Heart left ventricle (tissue), 16 donors: ENCODE data around the gene SLC35F3. TPM values are rescaled to one million over a fixed set of nuclear protein-coding genes. Genes with fewer than 3 reads are reported as not detected.

Experiments used
- ATAC-seq, 4 donors: fragments of 200-7000 bp; cut with Tn5 transposase; one replicate each; pipeline ENCODE4 v1.9.1; 2020 to 2022; ENCODE audit warnings: moderate library complexity in 4 of 4, mild to moderate bottlenecking in 3 of 4, moderate number of reproducible peaks in 1 of 4
- DNase-seq, 5 donors: peaks; one replicate each; pipeline ENCODE4 v3.0.0-alpha.2; 2020
- H3K27ac ChIP-seq, 12 donors: fragments of 200-600 bp; sonication (generic) in 4 of 12; one replicate each; pipeline versions ENCODE4 v1.5.0 to v1.8.0; 2016 to 2022; ENCODE audit warnings: mild to moderate bottlenecking in 2 of 12
- H3K27me3 ChIP-seq, 9 donors: fragments of 200-600 bp; sonication (generic) in 2 of 9; one replicate each; pipeline versions ENCODE4 v1.5.1 to v1.8.0; 2016 to 2022; ENCODE audit warnings: mild to moderate bottlenecking in 3 of 9
- H3K36me3 ChIP-seq, 9 donors: fragments of 200-600 bp; sonication (generic) in 2 of 9; one replicate each; pipeline versions ENCODE4 v1.5.0 to v1.8.0; 2018 to 2022; ENCODE audit warnings: mild to moderate bottlenecking in 2 of 9
- H3K4me1 ChIP-seq, 12 donors: fragments of 200-600 bp; sonication (generic) in 4 of 12; one replicate each; pipeline versions ENCODE4 v1.5.0 to v1.8.0; 2016 to 2022; ENCODE audit warnings: mild to moderate bottlenecking in 3 of 12
- H3K4me3 ChIP-seq, 12 donors: fragments of 200-600 bp; sonication (generic) in 4 of 12; one replicate each; pipeline versions ENCODE4 v1.5.0 to v1.8.0; 2017 to 2022; ENCODE audit warnings: mild to moderate bottlenecking in 9 of 12, moderate library complexity in 4 of 12
- H3K9me3 ChIP-seq, 12 donors: fragments of 200-600 bp; sonication (generic) in 4 of 12; one replicate each; pipeline versions ENCODE4 v1.5.0 to v1.8.0; 2016 to 2022; ENCODE audit warnings: mild to moderate bottlenecking in 1 of 12
- CTCF ChIP-seq, 12 donors: fragments of 200-600 bp; sonication (generic) in 4 of 12; IDR thresholded peaks; one replicate each; pipeline versions ENCODE4 v1.5.0 to v1.8.0; 2018 to 2022; ENCODE audit warnings: antibody characterized with exemption in 12 of 12, mild to moderate bottlenecking in 5 of 12
- POLR2A ChIP-seq, 2 donors: fragments of 450-650 bp; IDR thresholded peaks; one replicate each; pipeline ENCODE4 v1.6.1; 2017; ENCODE audit warnings: antibody characterized with exemption in 2 of 2, mild to moderate bottlenecking in 2 of 2, moderate library complexity in 2 of 2
- WGBS, 4 donors: extraction: QIAGEN DNeasy Blood & Tissue Kit in 2 of 4; methylation state at CpG; one replicate each; pipeline versions ENCODE4 v1.1.5 to v1.1.7; 2013 to 2018; 5-methylcytosine and 5-hydroxymethylcytosine counted together
- intact Hi-C, 10 donors: fragments of 100-400 bp; cut with DNase I; formaldehyde crosslinking; loops; one replicate each; pipeline versions ENCODE4 v1.11.1 to v1.14.2; 2022
- polyA plus RNA-seq, 2 donors: library from polyadenylated mRNA; stranded (reverse); fragments of 200-250 nt; gene quantifications; one replicate each; pipeline ENCODE4 v1.2.3, GENCODE V29; 2013
- total RNA-seq, 9 donors: library from RNA; depleted of rRNA in 2 of 9; stranded (reverse); fragments of >200 nt in 2 of 9; fragmentation: NEBNext Ultra II Directional in 3 of 9; extraction: Animal tissue kit (Norgen Biotek cat#: 25700) in 3 of 9; gene quantifications; one replicate each; pipeline versions ENCODE4 v1.1.0 to v1.2.4, GENCODE V29; 2016 to 2023
- donor health status: ischemic (EF 13 %, LVEDD 7.1; RV severe dilation, severe dysfunction).
- donor health status: healthy with polysubstance abuse.
- donor health status: DM: no; HTN: yes; CAD: no.
- donor health status: DM: no; HTN: no; CAD: no.
- donor health status: ischemic (EF 25% LVEDD 6.9; RV normal size, moderate dysfunction).
- donor health status: ischemic (EF 25% LVEDD 5.7; RV mildly dilated, moderate dysfunction).
- donor health status: healthy.
- donor health status: DM: yes; HTN: yes; CAD: no.
- donor health status: ischemic (EF 35%, LVEDD 5.7; RV mildly dilated, moderate dysfunction).
- donor health status: nonischemic (EF 11% LVEDD 7.7; RV severe dilation, severe dysfunction).
- donor health status: DM: yes; HTN: yes; CAD: no.
- donor health status: PGD.
- donor health status: ischemic (EF 29% LVEDD 5.4; RV normal size, mild dysfunction).
- donor health status: nonischemic (EF 23%, LVEDD 6.1; RV moderate dilation, normal function).

The SLC35F3 gene
- total and polyA plus RNA-seq, 11 donors: 0.03 to 0.11 (median 0.11) TPM; not detected in 8

- H3K27me3 ChIP-seq: peaks cover 0 to 11% (median 4%) of the 10 kb centered on the region in 9 donors
- no peak overlapping the region for H3K27ac ChIP-seq
- no peak for DNase-seq
- no peaks in the 10 kb centered on the region for H3K9me3 ChIP-seq
- no peak for ATAC-seq
- no peak overlapping the region for H3K4me3 ChIP-seq
- WGBS, 4 donors: 81 to 86% (median 84%) methylated on average over 6 of the region's 6 CpGs
- H3K4me1 ChIP-seq: no peaks in the 10 kb centered on the region
- intact Hi-C loops: no loop called here
- TF ChIP-seq POLR2A (IDR thresholded peaks at IDR 0.05) (no peak), CTCF (IDR thresholded peaks at IDR 0.05) (no peak)
- H3K36me3 ChIP-seq: no peaks in the 10 kb centered on the region
Observed at GRCh38 chr1:234273981-234274380, 369.5 kb downstream of the SLC35F3 start.

GRCh38 chr1:234276151-234276788 is 371.8 kb downstream of the SLC35F3 start:
- no peak for TF ChIP-seq CTCF (IDR thresholded peaks at IDR 0.05)
- no peak for TF ChIP-seq POLR2A (IDR thresholded peaks at IDR 0.05)
- 58 to 72% (median 63%) methylated on average over 7 of the region's 7 CpGs for WGBS, 4 donors
- DNase-seq: no peak
- Histone ChIP-seq H3K4me1 (no peaks in the 10 kb centered on the region), H3K27ac (no peak overlapping the region), H3K9me3 (no peaks in the 10 kb centered on the region), H3K4me3 (no peak overlapping the region), H3K36me3 (no peaks in the 10 kb centered on the region), H3K27me3 (peaks cover 0 to 11% (median 4%) of the 10 kb centered on the region in 9 donors)
- intact Hi-C loops: no loop called here
- no peak for ATAC-seq

GRCh38 chr1:234277161-234277868 is 372.8 kb downstream of the SLC35F3 start:
- 55 to 72% (median 65%) methylated on average over 8 of the region's 8 CpGs for WGBS, 4 donors
- H3K27me3 ChIP-seq: peaks cover 0 to 11% (median 4%) of the 10 kb centered on the region in 9 donors
- intact Hi-C loops: no loop called here
- H3K4me3 ChIP-seq: no peak overlapping the region
- H3K9me3 ChIP-seq: no peaks in the 10 kb centered on the region
- H3K4me1 ChIP-seq: no peaks in the 10 kb centered on the region
- ATAC-seq: no peak
- DNase-seq: no peak
- TF ChIP-seq POLR2A (IDR thresholded peaks at IDR 0.05): no peak
- TF ChIP-seq CTCF (IDR thresholded peaks at IDR 0.05): no peak
- H3K36me3 ChIP-seq: no peaks in the 10 kb centered on the region
- no peak overlapping the region for H3K27ac ChIP-seq

GRCh38 chr1:234279021-234279420 is 374.5 kb downstream of the SLC35F3 start:
- ATAC-seq: no peak
- H3K27ac ChIP-seq: no peak overlapping the region
- H3K36me3 ChIP-seq: no peaks in the 10 kb centered on the region
- WGBS, 4 donors: 75 to 100% (median 83%) methylated on average over 1 of the region's 1 CpG
- H3K27me3 ChIP-seq: peaks cover 0 to 12% (median 0%) of the 10 kb centered on the region in 9 donors
- intact Hi-C loops: no loop called here
- no peak overlapping the region for H3K4me3 ChIP-seq
- H3K4me1 ChIP-seq: no peaks in the 10 kb centered on the region
- H3K9me3 ChIP-seq: no peaks in the 10 kb centered on the region
- DNase-seq: no peak
- no peak for TF ChIP-seq POLR2A (IDR thresholded peaks at IDR 0.05)
- no peak for TF ChIP-seq CTCF (IDR thresholded peaks at IDR 0.05)
